Measurements from ENCODE around the gene C2orf69.
A peak's percentile ranks its signal among the peaks of the same experiment; 100 is the strongest.

- TF ChIP-seq CTCF (IDR thresholded peaks at IDR 0.05; ENCODE audit: low read depth, low read length) (peak; percentile 37), EZH2phosphoT487 (IDR thresholded peaks at IDR 0.05; ENCODE audit: low read depth) (no peak)
Observed at GRCh38 chr2:199940373-199940772, 29.3 kb downstream of the C2orf69 start.
